A549 (cell line): ENCODE results near the gene HOOK1.

ENCODE experiments used
- CHD2 ChIP-seq: fragments of 150-350 bp; IDR thresholded peaks from 2 replicates; pipeline ENCODE4 v1.6.1; 2014; ENCODE audit warnings: low read length; ENCODE audit not compliant: partially characterized antibody
- ESRRA ChIP-seq: fragments of 150-350 bp; IDR thresholded peaks from 2 replicates; pipeline ENCODE4 v1.6.1; 2014; ENCODE audit warnings: mild to moderate bottlenecking, low read length, borderline replicate concordance
- NR3C1 ChIP-seq: fragments of >200 bp; sonication (Bioruptor Twin); formaldehyde crosslinking; IDR thresholded peaks from 3 replicates; pipeline ENCODE4 v1.6.1; 2017
- POLR2A ChIP-seq: IDR thresholded peaks from 2 replicates; pipeline ENCODE4 v1.6.1; 2012; ENCODE audit warnings: mild to moderate bottlenecking, low read length
- RFX5 ChIP-seq: fragments of 450-650 bp; IDR thresholded peaks from 2 replicates; pipeline ENCODE4 v1.7.1; 2014; ENCODE audit warnings: antibody characterized with exemption, mild to moderate bottlenecking, moderate library complexity
- SMC3 ChIP-seq: fragments of >200 bp; sonication (Bioruptor Twin); formaldehyde crosslinking; IDR thresholded peaks from 3 replicates; pipeline ENCODE4 v1.6.1; 2018; ENCODE audit warnings: inconsistent platforms
- TF ChIP-seq, protein P1 (sequence below): fragments of >200 bp; sonication (Bioruptor Twin); formaldehyde crosslinking; IDR thresholded peaks from 3 replicates; pipeline ENCODE4 v1.5.1; 2016
- TF ChIP-seq, protein P2 (sequence below): fragments of 200-600 bp; sonication (generic); IDR thresholded peaks from 2 replicates; pipeline ENCODE4 v1.6.1; 2016; ENCODE audit warnings: antibody characterized with exemption, mild to moderate bottlenecking, moderate library complexity
- TF ChIP-seq, protein P3 (sequence below): fragments of 150-350 bp; IDR thresholded peaks from 2 replicates; pipeline ENCODE4 v1.6.1; 2014; ENCODE audit warnings: low read depth, mild to moderate bottlenecking, low read length

DNA sequence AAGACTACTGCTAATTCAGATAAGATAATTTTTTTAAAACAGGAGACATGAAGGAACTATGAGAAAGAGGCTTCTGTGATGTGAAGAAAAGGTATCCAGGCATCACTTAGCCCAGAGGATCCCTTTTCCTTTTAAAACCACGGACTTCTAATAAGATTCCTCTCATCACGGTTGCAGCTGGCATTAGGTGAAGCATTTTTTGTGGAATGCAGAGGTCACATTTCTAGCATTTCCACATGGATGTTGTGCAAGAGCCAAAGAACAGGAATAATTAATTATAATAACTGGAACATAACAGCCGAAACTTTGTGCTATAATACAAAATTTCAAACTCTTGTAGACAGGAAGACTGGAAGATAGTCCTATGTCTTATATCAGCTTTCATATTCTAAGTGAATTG is 84.2 kb downstream of the HOOK1 start:
- TF ChIP-seq, protein P1, sequence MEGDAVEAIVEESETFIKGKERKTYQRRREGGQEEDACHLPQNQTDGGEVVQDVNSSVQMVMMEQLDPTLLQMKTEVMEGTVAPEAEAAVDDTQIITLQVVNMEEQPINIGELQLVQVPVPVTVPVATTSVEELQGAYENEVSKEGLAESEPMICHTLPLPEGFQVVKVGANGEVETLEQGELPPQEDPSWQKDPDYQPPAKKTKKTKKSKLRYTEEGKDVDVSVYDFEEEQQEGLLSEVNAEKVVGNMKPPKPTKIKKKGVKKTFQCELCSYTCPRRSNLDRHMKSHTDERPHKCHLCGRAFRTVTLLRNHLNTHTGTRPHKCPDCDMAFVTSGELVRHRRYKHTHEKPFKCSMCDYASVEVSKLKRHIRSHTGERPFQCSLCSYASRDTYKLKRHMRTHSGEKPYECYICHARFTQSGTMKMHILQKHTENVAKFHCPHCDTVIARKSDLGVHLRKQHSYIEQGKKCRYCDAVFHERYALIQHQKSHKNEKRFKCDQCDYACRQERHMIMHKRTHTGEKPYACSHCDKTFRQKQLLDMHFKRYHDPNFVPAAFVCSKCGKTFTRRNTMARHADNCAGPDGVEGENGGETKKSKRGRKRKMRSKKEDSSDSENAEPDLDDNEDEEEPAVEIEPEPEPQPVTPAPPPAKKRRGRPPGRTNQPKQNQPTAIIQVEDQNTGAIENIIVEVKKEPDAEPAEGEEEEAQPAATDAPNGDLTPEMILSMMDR: no peak
- TF ChIP-seq, protein P2, sequence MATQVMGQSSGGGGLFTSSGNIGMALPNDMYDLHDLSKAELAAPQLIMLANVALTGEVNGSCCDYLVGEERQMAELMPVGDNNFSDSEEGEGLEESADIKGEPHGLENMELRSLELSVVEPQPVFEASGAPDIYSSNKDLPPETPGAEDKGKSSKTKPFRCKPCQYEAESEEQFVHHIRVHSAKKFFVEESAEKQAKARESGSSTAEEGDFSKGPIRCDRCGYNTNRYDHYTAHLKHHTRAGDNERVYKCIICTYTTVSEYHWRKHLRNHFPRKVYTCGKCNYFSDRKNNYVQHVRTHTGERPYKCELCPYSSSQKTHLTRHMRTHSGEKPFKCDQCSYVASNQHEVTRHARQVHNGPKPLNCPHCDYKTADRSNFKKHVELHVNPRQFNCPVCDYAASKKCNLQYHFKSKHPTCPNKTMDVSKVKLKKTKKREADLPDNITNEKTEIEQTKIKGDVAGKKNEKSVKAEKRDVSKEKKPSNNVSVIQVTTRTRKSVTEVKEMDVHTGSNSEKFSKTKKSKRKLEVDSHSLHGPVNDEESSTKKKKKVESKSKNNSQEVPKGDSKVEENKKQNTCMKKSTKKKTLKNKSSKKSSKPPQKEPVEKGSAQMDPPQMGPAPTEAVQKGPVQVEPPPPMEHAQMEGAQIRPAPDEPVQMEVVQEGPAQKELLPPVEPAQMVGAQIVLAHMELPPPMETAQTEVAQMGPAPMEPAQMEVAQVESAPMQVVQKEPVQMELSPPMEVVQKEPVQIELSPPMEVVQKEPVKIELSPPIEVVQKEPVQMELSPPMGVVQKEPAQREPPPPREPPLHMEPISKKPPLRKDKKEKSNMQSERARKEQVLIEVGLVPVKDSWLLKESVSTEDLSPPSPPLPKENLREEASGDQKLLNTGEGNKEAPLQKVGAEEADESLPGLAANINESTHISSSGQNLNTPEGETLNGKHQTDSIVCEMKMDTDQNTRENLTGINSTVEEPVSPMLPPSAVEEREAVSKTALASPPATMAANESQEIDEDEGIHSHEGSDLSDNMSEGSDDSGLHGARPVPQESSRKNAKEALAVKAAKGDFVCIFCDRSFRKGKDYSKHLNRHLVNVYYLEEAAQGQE: no peak
- TF ChIP-seq RFX5 (no peak), SMC3 (no peak), POLR2A (no peak), NR3C1 (no peak), CHD2 (no peak), ESRRA (no peak)
- TF ChIP-seq, protein P3, sequence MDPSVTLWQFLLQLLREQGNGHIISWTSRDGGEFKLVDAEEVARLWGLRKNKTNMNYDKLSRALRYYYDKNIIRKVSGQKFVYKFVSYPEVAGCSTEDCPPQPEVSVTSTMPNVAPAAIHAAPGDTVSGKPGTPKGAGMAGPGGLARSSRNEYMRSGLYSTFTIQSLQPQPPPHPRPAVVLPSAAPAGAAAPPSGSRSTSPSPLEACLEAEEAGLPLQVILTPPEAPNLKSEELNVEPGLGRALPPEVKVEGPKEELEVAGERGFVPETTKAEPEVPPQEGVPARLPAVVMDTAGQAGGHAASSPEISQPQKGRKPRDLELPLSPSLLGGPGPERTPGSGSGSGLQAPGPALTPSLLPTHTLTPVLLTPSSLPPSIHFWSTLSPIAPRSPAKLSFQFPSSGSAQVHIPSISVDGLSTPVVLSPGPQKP: no peak
